CD14-positive monocyte (primary cell): ENCODE data around the gene KLHL22. TPM values are rescaled to one million over a fixed set of nuclear protein-coding genes. Genes with fewer than 3 reads are reported as not detected.

Experiments
- DNase-seq, 3 donors: peaks; one replicate each; pipeline ENCODE4 v3.0.0-alpha.2; 2011 to 2022
- H2AFZ ChIP-seq: 2 replicates; pipeline ENCODE4 v1.6.0; 2012; ENCODE audit warnings: mild to moderate bottlenecking, low read depth, low read length, inconsistent platforms; ENCODE audit not compliant: insufficient read depth, poor library complexity, severe bottlenecking
- H3K27ac ChIP-seq, 2 donors: 1 replicate in 1 of 2; 2 replicates in 1 of 2; pipeline ENCODE4 v1.5.1; 2012 to 2013; ENCODE audit warnings: low read length in 2 of 2, control low read depth in 1 of 2, inconsistent platforms in 1 of 2, low read depth in 1 of 2, mild to moderate bottlenecking in 1 of 2
- H3K27me3 ChIP-seq, 2 donors: one replicate each; pipeline versions ENCODE4 v1.6.0 to v1.6.1; 2011 to 2013; ENCODE audit warnings: low read length in 2 of 2; ENCODE audit not compliant: control insufficient read depth in 2 of 2, insufficient read depth in 2 of 2
- H3K36me3 ChIP-seq, 2 donors: replicated peaks in 1 of 2; 1 replicate in 1 of 2; 2 replicates in 1 of 2; pipeline versions ENCODE4 v1.5.1 to v1.6.1; 2012 to 2013; ENCODE audit warnings: low read length in 2 of 2, control low read depth in 1 of 2, inconsistent platforms in 1 of 2, mild to moderate bottlenecking in 1 of 2; ENCODE audit not compliant: insufficient read depth in 2 of 2, control insufficient read depth in 1 of 2
- H3K4me1 ChIP-seq, 2 donors: 1 replicate in 1 of 2; 2 replicates in 1 of 2; pipeline versions ENCODE4 v1.5.1 to v1.6.1; 2012 to 2013; ENCODE audit warnings: low read length in 2 of 2, control low read depth in 1 of 2, inconsistent platforms in 1 of 2, mild to moderate bottlenecking in 1 of 2, moderate library complexity in 1 of 2; ENCODE audit not compliant: insufficient read depth in 2 of 2, control insufficient read depth in 1 of 2
- H3K4me2 ChIP-seq: replicated peaks from 2 replicates; pipeline ENCODE3; 2012; ENCODE audit warnings: low read length, moderate library complexity, mild to moderate bottlenecking; ENCODE audit not compliant: poor library complexity, severe bottlenecking; ENCODE audit errors: extremely low read depth
- H3K4me3 ChIP-seq, 3 experiments: fragments of 200-600 bp in 1 of 3; sonication (generic) in 1 of 3; replicated peaks in 1 of 3; 1 replicate in 2 of 3; 2 replicates in 1 of 3; pipeline ENCODE4 v1.5.1; 2011 to 2013; ENCODE audit warnings: low read length in 3 of 3, mild to moderate bottlenecking in 3 of 3, control low read depth in 2 of 3, low read depth in 2 of 3, inconsistent platforms in 1 of 3, moderate library complexity in 1 of 3
- H3K79me2 ChIP-seq: 2 replicates; pipeline ENCODE4 v1.6.0; 2012; ENCODE audit warnings: mild to moderate bottlenecking, control low read depth, inconsistent platforms, low read length, moderate library complexity; ENCODE audit not compliant: insufficient read depth
- H3K9ac ChIP-seq: 2 replicates; pipeline ENCODE4 v1.6.0; 2017; ENCODE audit warnings: low read length, mild to moderate bottlenecking; ENCODE audit not compliant: insufficient read depth, poor library complexity, severe bottlenecking
- H3K9me3 ChIP-seq, 2 donors: replicated peaks in 1 of 2; 1 replicate in 1 of 2; 2 replicates in 1 of 2; pipeline versions ENCODE4 v1.5.1 to v1.6.1; 2012 to 2013; ENCODE audit warnings: low read length in 2 of 2, control low read depth in 1 of 2; ENCODE audit not compliant: control insufficient read depth in 1 of 2, insufficient read depth in 1 of 2
- H4K20me1 ChIP-seq: 2 replicates; pipeline ENCODE4 v1.6.0; 2012; ENCODE audit warnings: mild to moderate bottlenecking, low read length, control low read depth, moderate library complexity; ENCODE audit not compliant: insufficient read depth
- H3K27ac Mint-ChIP-seq, 7 donors: one replicate each; pipeline ENCODE4 v1.8.0; 2020; ENCODE audit warnings: mild to moderate bottlenecking in 7 of 7, mixed read lengths in 7 of 7, moderate library complexity in 6 of 7, inconsistent platforms in 2 of 7
- H3K27me3 Mint-ChIP-seq, 3 donors: one replicate each; pipeline ENCODE4 v1.8.0; 2021 to 2022; ENCODE audit warnings: low read depth in 3 of 3, mild to moderate bottlenecking in 3 of 3, mixed read lengths in 3 of 3, moderate library complexity in 3 of 3, inconsistent platforms in 1 of 3
- H3K36me3 Mint-ChIP-seq, 2 donors: one replicate each; pipeline ENCODE4 v1.8.0; 2020; ENCODE audit warnings: mixed read lengths in 2 of 2, inconsistent platforms in 1 of 2, mild to moderate bottlenecking in 1 of 2
- H3K4me1 Mint-ChIP-seq: one replicate; pipeline ENCODE4 v1.8.0; 2020; ENCODE audit warnings: mild to moderate bottlenecking, mixed read lengths
- H3K4me3 Mint-ChIP-seq, 2 donors: one replicate each; pipeline ENCODE4 v1.8.0; 2020; ENCODE audit warnings: mild to moderate bottlenecking in 2 of 2, mixed read lengths in 2 of 2, moderate library complexity in 1 of 2
- H3K9me3 Mint-ChIP-seq, 7 donors: one replicate each; pipeline ENCODE4 v1.8.0; 2020 to 2022; ENCODE audit warnings: mixed read lengths in 7 of 7, mild to moderate bottlenecking in 6 of 7, moderate library complexity in 6 of 7, inconsistent platforms in 2 of 7
- WGBS: methylation state at CpG from one replicate; pipeline ENCODE4 v1.1.5; 2013; ENCODE audit warnings: missing lambda C conversion rate; ENCODE audit not compliant: insufficient coverage; 5-methylcytosine and 5-hydroxymethylcytosine counted together
- intact Hi-C, 2 donors: fragments of 100-400 bp; cut with micrococcal nuclease; formaldehyde crosslinking; loops; one replicate each; pipeline versions ENCODE4 v1.15.0 to v1.15.1; 2023
- polyA plus RNA-seq, 3 donors: library from polyadenylated mRNA; depleted of rRNA in 1 of 3; unstranded in 2 of 3; stranded (reverse) in 1 of 3; fragments of 300-500 nt in 2 of 3; fragments of >200 nt in 1 of 3; fragmentation: Illumina TruSeq in 2 of 3; gene quantifications; 1 replicate in 2 of 3; 2 replicates in 1 of 3; pipeline ENCODE4 v1.2.3, GENCODE V29; 2012 to 2021
- TF ChIP-seq, protein P1 (sequence below): fragments of 200-600 bp; IDR thresholded peaks from one replicate; pipeline ENCODE4 v1.8.0; 2022; ENCODE audit warnings: antibody characterized with exemption, mild to moderate bottlenecking

Gene KLHL22
- polyA plus RNA-seq, 3 donors = 7.8 to 15.6 (median 9.2) TPM

DNA sequence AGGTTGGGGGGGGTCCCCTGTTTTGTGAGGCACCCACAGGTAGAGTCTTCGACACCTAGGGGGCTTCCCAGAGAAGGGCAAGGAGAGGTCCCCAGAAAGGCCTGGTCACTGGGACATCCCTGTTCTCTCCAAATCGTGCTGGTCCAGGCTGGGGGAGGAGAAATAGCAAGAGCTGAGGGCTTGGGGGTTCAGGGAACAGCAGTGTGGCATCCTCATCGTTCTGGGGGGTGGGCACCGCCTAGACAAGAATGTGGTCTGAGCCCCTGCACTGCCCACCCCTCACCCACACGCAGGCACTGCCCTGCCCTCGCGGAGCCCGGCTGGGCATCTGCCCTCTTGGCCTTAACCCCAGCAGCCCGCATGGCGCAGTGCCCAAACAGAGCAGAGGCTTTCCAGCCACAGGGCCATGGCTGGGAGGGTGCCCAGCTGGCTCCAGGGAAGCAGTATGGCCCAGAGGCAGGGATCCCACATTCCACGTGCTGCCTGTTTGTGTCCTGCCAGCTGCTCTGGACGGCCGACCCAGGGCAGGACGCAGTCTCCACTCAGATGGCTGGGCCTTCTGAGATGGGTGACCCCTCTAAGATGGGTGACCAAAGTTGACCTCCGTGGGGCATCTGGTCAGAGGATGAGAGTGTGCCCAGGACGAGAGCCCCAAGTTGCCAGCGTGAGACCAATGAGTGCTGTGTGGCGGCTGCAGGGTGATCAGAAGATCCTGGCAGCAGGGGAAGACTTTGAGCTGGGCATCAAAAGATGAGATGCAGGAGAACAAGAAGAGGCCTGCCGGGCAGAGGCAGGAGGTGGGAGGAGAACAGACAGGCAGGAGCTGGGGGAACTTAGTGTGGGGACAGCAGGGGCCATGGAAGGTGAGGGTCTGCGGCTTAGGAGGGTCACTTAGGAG, 72.3 kb downstream of the KLHL22 start:
- H3K27ac ChIP-seq = no peak overlapping the region
- 76% methylated on average over 17 of the region's 20 CpGs for WGBS
- intact Hi-C loops = loop anchor here in 1 of 2 donors (5.0 kb wide), 1 partner anchor 74 kb away; the partner anchor contains the start of gene KLHL22

More for the DNA sequence above, 72.3 kb downstream of the KLHL22 start:
- Histone ChIP-seq H4K20me1 (no peaks in the 10 kb centered on the region), H3K9ac (no peak overlapping the region), H2AFZ (no peak overlapping the region), H3K27me3 (peaks cover 5 to 48% of the 10 kb centered on the region in 2 donors), H3K4me1 (peaks cover 3 to 21% of the 10 kb centered on the region in 2 donors), H3K36me3 (no peaks in the 10 kb centered on the region), H3K4me3 (no peak overlapping the region), H3K9me3 (peaks cover 5 to 13% of the 10 kb centered on the region in 2 donors), H3K79me2 (no peaks in the 10 kb centered on the region), H3K4me2 (no peak overlapping the region)
- peaks cover 26 to 48% (median 41%) of the 10 kb centered on the region in 3 donors for H3K27me3 Mint-ChIP-seq
- peak overlapping the region in 1 of 7 donors; percentile 32 for H3K27ac Mint-ChIP-seq
- peaks cover 0 to 8% (median 2%) of the 10 kb centered on the region in 7 donors for H3K9me3 Mint-ChIP-seq
- DNase-seq = no peak
- peaks cover 8% of the 10 kb centered on the region for H3K4me1 Mint-ChIP-seq
- peaks cover 2 to 12% of the 10 kb centered on the region in 2 donors for H3K36me3 Mint-ChIP-seq
- H3K4me3 Mint-ChIP-seq = peak overlapping the region in 1 of 2 donors; percentile 68
- TF ChIP-seq, protein P1, sequence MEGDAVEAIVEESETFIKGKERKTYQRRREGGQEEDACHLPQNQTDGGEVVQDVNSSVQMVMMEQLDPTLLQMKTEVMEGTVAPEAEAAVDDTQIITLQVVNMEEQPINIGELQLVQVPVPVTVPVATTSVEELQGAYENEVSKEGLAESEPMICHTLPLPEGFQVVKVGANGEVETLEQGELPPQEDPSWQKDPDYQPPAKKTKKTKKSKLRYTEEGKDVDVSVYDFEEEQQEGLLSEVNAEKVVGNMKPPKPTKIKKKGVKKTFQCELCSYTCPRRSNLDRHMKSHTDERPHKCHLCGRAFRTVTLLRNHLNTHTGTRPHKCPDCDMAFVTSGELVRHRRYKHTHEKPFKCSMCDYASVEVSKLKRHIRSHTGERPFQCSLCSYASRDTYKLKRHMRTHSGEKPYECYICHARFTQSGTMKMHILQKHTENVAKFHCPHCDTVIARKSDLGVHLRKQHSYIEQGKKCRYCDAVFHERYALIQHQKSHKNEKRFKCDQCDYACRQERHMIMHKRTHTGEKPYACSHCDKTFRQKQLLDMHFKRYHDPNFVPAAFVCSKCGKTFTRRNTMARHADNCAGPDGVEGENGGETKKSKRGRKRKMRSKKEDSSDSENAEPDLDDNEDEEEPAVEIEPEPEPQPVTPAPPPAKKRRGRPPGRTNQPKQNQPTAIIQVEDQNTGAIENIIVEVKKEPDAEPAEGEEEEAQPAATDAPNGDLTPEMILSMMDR = no peak
